ENCODE results near the gene UNC5B. TPM values are rescaled to one million over a fixed set of nuclear protein-coding genes. Genes with fewer than 3 reads are reported as not detected.

The UNC5B gene
- 0.07 and 0.39 TPM in 2 replicates for total RNA-seq (2022)
- percentile 14 among the genes with signal in this experiment for Bru-seq, nascent RNA
- percentile 6 among the genes with signal in this experiment for BruChase-seq, experiment 1, labeled RNA remaining after a 6-hour chase
- percentile 3 among the genes with signal in this experiment for BruChase-seq, experiment 2, labeled RNA remaining after a 2-hour chase
- long read RNA-seq: 0 reads

- CTCF ChIA-PET: no interaction called here
- TF ChIP-seq CTCF (IDR thresholded peaks at IDR 0.05; ENCODE audit: unreplicated experiment): no peak
- Mint-ChIP-seq H3K27me3 (ENCODE audit: unreplicated experiment) (peaks cover 91% of the 10 kb centered on the region), H3K4me1 (ENCODE audit: low read depth, unreplicated experiment) (no peaks in the 10 kb centered on the region), H3K9me3 (ENCODE audit: low read depth, unreplicated experiment) (no peaks in the 10 kb centered on the region), H3K27ac (ENCODE audit: unreplicated experiment) (no peak within 1 kb of the TSS), H3K4me3 (ENCODE audit: low read depth, unreplicated experiment) (peak within 1 kb of the TSS; percentile 59), H3K36me3 (ENCODE audit: insufficient read depth, unreplicated experiment) (no peaks in the 10 kb centered on the region)
- intact Hi-C loops (cut with micrococcal nuclease; ENCODE audit: unreplicated experiment): no loop called here
- peak; percentile 93 for DNase-seq
- no TSS peak for BruUV-seq (replicated peaks)
Observed at GRCh38 chr10:71212318-71213126, at the start of gene UNC5B. UNC5B (plus strand) TSS chr10:71212570; CDS start chr10:71212986, 416 bp downstream.

- CTCF ChIA-PET: interaction anchor here (1.1 kb wide), 1 partner anchor 11 kb away, joined by 3 read pairs; no protein-coding TSS in a partner anchor
- TF ChIP-seq CTCF (IDR thresholded peaks at IDR 0.05; ENCODE audit: unreplicated experiment): no peak
- Mint-ChIP-seq H3K9me3 (ENCODE audit: low read depth, unreplicated experiment) (no peaks in the 10 kb centered on the region), H3K27ac (ENCODE audit: unreplicated experiment) (no peak overlapping the region), H3K36me3 (ENCODE audit: insufficient read depth, unreplicated experiment) (no peaks in the 10 kb centered on the region), H3K4me1 (ENCODE audit: low read depth, unreplicated experiment) (no peaks in the 10 kb centered on the region), H3K27me3 (ENCODE audit: unreplicated experiment) (peaks cover 93% of the 10 kb centered on the region), H3K4me3 (ENCODE audit: low read depth, unreplicated experiment) (no peak overlapping the region)
- intact Hi-C loops (cut with micrococcal nuclease; ENCODE audit: unreplicated experiment): no loop called here
- DNase-seq: no peak
- no TSS peak for BruUV-seq (replicated peaks)
Observed at GRCh38 chr10:71173466-71173865, 38.9 kb upstream of the UNC5B start.

GRCh38 chr10:71176661-71177060 is 35.7 kb upstream of the UNC5B start:
- intact Hi-C loops (cut with micrococcal nuclease; ENCODE audit: unreplicated experiment): no loop called here
- H3K4me1 Mint-ChIP-seq (ENCODE audit: low read depth, unreplicated experiment): no peaks in the 10 kb centered on the region
- H3K27me3 Mint-ChIP-seq (ENCODE audit: unreplicated experiment): peaks cover 93% of the 10 kb centered on the region
- BruUV-seq (replicated peaks): no TSS peak
- no peak overlapping the region for H3K4me3 Mint-ChIP-seq (ENCODE audit: low read depth, unreplicated experiment)
- H3K9me3 Mint-ChIP-seq (ENCODE audit: low read depth, unreplicated experiment): no peaks in the 10 kb centered on the region
- no peaks in the 10 kb centered on the region for H3K36me3 Mint-ChIP-seq (ENCODE audit: insufficient read depth, unreplicated experiment)
- no peak overlapping the region for H3K27ac Mint-ChIP-seq (ENCODE audit: unreplicated experiment)
- CTCF ChIA-PET: interaction anchor here (0.6 to 1.2 kb wide), 3 partner anchors 10 to 1932 kb away, joined by 3 read pairs; no protein-coding TSS in a partner anchor
- no peak for TF ChIP-seq CTCF (IDR thresholded peaks at IDR 0.05; ENCODE audit: unreplicated experiment)
- DNase-seq: no peak

GRCh38 chr10:71177651-71178199 is 34.6 kb upstream of the UNC5B start:
- H3K9me3 Mint-ChIP-seq (ENCODE audit: low read depth, unreplicated experiment): no peaks in the 10 kb centered on the region
- TF ChIP-seq CTCF (IDR thresholded peaks at IDR 0.05; ENCODE audit: unreplicated experiment): no peak
- intact Hi-C loops (cut with micrococcal nuclease; ENCODE audit: unreplicated experiment): no loop called here
- no TSS peak for BruUV-seq (replicated peaks)
- H3K4me3 Mint-ChIP-seq (ENCODE audit: low read depth, unreplicated experiment): no peak overlapping the region
- no peaks in the 10 kb centered on the region for H3K36me3 Mint-ChIP-seq (ENCODE audit: insufficient read depth, unreplicated experiment)
- peaks cover 98% of the 10 kb centered on the region for H3K27me3 Mint-ChIP-seq (ENCODE audit: unreplicated experiment)
- no peaks in the 10 kb centered on the region for H3K4me1 Mint-ChIP-seq (ENCODE audit: low read depth, unreplicated experiment)
- DNase-seq: no peak
- CTCF ChIA-PET: interaction anchor here (0.6 kb wide), 1 partner anchor 51 kb away, joined by 3 read pairs; no protein-coding TSS in a partner anchor
- H3K27ac Mint-ChIP-seq (ENCODE audit: unreplicated experiment): no peak overlapping the region
